DMS79 treated with DMSO at 0.1 percent for 48 hours (cell line): ENCODE measurements around the gene EMC9.

Source experiments
- DNase-seq: peaks from one replicate; lab custom pipeline; 2025; lab: John Stamatoyannopoulos, UW

Gene EMC9

GRCh38 chr14:24131549-24131966 is 9.8 kb downstream of the EMC9 start:
- DNase-seq: no peak

DNA sequence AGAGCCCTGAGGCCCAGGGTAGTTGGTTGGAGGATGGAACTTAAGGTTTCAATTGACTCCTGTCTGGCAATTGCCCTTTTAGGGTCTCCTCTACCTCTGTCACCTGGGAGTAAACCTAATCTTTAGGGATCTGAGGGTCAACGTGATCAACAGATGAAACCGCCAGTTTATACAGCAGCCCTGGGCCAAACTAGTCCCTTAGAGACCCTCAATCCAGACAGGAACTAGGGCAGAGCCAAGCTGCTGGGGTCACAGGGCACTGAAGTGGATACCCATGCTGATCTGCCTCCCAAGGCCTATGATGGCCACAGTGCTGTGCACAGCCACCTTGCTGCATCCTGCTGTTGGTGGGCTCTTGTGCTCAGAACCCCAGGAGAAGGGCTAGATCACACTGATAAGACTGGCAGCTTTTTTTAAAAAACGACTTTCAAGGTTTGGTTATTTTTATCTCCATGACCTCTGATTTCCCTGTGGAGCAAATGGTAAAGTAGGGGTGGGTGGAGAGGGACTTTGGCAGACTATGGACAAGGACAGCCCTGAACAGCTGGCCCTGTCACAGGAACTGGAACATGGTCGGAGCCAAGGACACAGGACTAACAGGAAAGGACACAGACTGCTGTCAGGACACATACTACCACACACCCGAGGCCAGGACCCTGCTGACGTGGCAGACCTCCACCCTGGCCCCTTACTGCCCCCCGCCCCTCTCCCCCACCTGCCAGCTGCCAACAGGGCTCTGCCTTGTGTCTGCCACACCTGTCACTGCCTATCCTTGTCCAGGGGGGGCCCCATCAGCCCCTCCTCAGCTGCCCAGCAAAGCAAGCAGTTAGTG is 10.5 kb downstream of the EMC9 start:
- no peak for DNase-seq

DNA sequence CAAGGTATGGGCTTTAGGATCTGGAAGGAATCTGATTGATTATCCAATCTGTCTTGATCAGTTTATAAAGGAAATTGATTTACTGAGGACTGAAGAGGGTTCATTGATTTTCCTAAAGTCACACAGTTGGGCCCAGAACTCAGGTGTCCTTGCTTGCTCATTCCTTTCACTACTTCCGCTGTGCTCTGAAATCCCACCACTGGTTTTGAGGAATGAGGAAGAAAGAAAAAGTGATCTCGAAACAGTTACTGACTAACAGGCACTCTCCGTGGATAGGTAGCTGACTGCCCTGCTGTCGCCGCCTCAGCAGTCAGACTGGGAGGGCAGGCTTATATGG is 11.0 kb downstream of the EMC9 start, which contains the start of gene FITM1:
TSS of gene FITM1 (plus strand) at position 280 of the 337 bp plus-strand sequence. CDS start 905 bp downstream, outside the sequence.
- DNase-seq: no peak

DNA sequence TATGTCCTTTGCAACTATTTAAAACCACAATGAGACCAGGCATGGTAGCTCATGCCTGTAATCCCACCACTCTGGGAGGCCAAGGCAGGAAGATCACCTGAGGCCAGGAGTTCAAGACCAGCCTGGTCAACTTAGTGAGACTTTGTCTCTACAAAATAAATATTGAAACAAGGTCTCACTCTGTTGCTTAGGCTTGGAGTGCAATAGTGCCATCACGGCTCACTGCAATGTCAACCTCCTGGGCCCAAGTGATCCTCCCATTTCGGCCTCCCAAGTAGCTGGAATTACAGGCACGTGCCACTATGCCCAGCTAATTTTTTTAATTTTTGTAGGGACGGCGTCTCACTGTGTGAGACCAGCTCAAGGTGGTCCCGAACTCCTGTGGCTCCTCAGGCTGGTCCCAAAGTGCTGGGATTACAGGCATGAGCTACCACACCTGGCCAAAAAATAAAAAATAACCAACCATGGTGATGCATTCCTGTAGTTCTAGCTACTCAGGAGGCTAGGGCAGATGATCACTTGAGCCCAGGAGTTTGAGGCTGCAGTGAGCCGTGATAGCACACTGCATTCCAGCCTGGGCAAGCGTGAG is 11.9 kb downstream of the EMC9 start:
- DNase-seq: no peak

DNA sequence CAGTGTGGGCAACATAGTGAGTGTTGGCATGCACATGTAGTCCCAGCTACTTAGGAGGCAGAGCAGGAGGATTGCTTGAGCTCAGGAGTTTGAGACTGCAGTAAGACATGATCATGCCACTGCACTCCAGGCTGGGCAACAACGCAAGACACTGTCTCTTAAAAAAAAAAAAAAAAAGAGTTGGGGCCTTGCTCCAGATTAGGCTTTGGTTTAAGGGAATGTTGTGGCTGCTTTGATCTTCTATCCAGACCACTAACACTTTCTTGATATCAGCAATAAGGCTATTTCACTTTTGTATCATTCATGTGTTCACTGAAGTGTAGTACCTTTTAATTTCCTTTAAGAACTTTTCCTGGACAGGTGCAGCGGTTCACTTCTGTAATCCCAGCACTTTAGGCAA is 13.7 kb downstream of the EMC9 start:
- no peak for DNase-seq

- no peak for DNase-seq
These were observed 14.5 kb downstream of the EMC9 start for GRCh38 chr14:24126939-24127338.

- no peak for DNase-seq
These were observed 17.7 kb downstream of the EMC9 start for GRCh38 chr14:24123424-24124417.

DNA sequence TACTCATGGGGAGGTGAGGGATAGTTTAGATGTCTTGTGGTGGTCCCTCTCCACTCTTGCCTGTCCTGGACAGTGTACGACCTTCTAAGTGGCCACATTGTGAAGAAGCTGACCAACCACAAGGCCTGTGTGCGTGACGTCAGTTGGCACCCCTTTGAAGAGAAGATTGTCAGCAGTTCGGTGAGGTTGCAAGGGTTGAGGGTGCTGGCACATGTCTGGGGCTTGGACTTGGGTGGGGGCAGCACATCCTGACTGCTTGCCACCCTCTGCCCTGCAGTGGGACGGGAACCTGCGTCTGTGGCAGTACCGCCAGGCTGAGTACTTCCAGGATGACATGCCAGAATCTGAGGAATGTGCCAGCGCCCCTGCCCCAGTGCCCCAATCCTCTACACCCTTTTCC is 18.5 kb downstream of the EMC9 start:
- no peak for DNase-seq

DNA sequence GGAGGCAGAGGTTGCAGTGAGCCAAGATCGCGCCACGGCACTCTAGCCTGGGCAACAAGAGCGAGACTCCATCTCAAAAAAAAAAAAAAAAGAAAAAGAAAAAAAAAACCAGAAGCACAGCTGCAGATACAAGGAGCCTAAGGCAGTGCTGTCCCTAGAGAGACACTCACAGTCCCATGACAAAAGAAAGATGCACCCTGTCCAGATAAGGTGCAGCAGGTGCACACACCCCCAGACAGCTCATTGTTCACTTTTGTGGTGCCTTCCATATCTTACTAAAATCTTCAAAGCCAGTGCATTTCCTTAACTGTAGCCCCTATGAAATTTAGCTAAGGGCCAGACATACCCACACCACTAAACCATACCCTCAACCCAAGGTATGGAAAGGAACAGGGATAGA is 19.0 kb downstream of the EMC9 start:
- no peak for DNase-seq

DNA sequence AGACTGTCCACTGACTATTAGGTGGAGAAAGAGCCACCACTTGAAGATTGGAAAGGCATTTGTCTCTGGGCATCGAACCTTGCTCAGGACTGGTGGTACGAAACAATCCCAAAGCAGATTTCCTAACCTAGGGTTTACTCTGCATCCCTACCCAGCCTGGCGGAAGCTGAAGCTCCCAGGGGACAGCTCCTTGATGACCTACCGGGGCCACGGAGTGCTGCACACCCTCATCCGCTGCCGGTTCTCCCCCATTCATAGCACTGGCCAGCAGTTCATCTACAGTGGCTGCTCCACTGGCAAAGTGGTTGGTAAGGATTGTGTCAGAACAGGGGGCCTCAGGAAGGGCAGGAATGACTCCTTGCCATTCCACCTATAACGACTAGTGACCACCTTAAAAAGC is 20.2 kb downstream of the EMC9 start:
- DNase-seq: no peak

DNA sequence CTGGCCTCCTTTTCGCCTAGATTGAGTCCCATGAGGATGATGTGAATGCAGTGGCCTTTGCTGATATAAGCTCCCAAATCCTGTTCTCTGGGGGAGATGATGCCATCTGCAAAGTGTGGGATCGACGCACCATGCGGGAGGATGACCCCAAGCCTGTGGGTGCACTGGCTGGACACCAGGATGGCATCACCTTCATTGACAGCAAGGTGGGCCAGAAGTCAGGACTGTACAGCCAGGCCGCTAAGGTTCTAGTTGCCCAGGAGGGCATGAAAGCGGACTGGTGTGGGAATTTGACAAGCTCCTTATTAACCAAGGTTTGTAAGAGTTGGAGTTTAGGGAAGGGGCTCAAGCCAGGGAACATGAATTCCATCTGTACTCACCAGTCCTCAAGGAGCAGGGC is 21.7 kb downstream of the EMC9 start:
- DNase-seq: no peak

DNA sequence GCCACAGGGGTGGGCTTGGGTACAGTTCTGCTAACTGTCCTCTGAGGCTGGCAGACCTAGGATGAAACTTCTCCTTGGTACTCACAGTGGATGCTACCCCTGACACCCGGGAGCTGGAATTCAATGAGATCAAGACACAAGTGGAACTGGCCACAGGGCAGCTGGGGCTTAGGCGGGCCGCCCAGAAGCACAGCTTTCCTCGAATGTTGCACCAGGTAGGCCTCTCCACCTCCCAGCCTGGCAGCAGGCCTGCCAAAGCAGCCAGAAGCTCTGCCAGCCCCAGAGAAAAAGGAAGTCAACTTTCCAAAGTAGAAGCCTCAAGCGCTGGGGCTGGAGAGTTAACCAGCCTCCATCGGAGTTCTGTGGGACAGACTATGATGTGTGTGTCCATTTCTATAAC is 24.2 kb downstream of the EMC9 start:
- DNase-seq: no peak

- DNase-seq: no peak
These were observed 25.1 kb downstream of the EMC9 start for GRCh38 chr14:24116128-24116814.

DNA sequence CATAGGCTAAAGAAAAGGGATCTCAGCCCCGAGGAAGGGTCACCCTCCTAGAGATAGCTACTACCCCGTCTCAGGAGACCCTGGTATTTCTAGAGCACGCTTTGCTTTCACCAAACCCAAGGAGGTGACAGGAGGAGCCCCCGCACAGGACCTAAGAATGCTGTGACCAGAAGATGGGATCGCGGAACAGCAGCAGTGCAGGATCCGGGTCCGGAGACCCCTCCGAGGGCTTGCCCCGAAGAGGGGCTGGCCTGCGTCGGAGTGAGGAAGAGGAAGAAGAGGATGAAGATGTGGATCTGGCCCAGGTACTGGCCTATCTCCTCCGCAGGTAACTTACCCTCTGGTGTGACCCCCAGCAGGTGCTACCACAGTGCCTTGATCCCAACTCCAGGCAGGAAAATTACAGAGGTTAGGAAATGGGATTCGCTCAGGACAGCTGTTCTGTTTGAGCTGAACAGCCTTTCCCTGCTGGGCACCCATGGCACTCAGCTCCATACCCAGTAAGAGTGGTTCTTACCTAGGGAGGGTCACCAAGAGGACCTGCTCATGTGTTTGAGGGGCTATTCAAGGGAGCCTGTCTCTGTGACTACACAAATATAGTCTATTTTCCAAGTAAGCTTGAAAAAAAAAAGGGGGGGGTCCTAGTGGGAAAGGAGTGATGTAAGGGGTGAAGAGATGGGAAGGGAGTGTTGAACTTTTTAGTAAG is 25.8 kb downstream of the EMC9 start:
- DNase-seq: no peak

DNA sequence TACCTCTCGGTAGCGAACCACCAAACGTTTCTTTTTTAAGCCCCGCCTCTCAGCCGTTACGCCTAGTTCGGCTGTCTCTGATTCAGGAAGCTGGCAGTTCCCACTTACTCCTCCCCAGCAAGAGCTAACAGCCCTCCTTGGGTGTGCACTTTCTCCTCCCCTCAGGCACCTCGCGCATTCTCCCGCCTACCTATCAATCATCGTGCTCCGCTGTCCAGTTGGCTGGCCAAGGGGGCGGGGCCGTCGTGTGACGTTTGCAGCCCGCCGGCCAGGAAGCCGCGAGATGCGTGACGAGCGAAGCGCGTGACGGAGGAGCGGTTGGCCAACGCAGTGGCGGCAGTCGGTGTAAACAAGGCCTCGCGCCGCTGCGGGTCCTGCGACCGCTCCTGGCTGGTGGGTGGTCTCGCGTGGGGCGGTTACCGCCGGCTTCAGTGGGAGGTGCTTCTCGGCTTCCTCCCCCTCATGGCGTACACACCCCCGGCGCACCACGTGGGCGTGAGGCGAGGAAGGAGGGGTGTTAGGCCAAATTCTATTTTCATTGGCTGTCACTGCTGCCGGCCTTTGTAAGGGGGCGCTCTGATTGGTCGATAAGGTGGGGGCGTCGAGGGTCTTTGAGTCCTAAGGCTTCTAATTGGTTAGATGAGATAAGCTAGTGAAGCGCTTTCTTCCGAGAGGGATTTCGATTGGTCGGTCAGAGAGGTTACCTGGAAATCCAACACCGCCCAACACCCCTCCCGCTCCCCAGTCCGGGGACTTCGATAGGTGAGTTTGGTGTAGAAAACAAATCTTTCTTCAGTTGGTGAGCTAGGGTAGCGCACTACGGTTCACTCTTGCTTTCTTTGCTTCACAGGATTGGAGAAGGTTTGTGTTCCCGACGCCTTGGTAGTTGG is 26.6 kb downstream of the EMC9 start, which contains the start of the genes DCAF11 and NRL:
TSS of gene DCAF11 (plus strand) at position 246 of the 890 bp plus-strand sequence. CDS start 818 bp downstream, outside the sequence.
TSS of gene NRL (minus strand) at position 418 of the 890 bp plus-strand sequence. CDS start 32,101 bp downstream, outside the sequence.
- DNase-seq: peak; percentile 100

GRCh38 chr14:24113801-24114531 is 27.4 kb downstream of the EMC9 start:
- peak; percentile 96 for DNase-seq

GRCh38 chr14:24113379-24113800 is 28.0 kb downstream of the EMC9 start:
- DNase-seq: peak; percentile 48

DNA sequence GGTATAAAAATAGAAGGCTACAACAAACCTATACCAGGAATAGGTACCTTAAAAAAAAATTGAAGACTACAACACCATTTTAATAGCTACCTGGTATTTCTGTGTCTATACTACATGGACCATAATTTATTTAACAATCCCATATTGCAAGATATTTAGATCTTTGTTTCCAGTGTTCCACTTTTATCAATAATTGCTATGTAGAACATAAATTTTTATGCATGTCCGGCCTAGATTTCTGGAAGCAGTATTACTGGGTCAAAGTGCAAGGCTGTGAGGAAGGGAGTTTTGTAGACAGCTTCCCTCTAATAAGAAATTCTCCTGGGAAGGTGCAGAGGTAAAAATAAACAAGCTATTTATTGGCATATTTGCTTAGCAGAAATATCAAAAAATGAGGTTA is 30.9 kb downstream of the EMC9 start:
- DNase-seq: no peak

GRCh38 chr14:24110060-24110459 is 31.3 kb downstream of the EMC9 start:
- no peak for DNase-seq
